Measurements from ENCODE around the gene CRMP1. TPM values are rescaled to one million over a fixed set of nuclear protein-coding genes. Genes with fewer than 3 reads are reported as not detected.
"Not testable (repeated sequence)": the region's sequence is repeated elsewhere in the genome, so short reads cannot be mapped to it uniquely, and the experiment has no call there.

CRMP1 gene
- total RNA-seq, 1 experiment from 2014 or later: 0.05 TPM

DNA sequence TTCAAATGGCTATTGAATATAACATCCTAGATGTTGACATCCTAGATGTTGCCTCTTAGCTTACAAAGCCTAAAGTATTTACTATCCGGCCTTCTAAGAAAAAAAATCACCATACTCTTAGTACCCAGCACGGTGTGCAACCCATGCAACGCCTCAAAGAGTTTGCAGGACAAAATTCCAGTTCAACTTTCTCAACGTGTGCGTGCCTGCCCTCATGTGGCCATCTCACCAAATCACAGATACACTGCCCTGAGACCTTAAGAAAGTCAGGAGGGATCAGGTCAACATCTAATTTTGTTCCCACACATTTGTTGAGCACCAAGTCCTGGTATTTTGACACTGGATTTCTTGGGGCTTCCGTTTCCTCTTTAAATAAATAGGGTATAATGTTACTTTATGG lies 68.3 kb downstream of the CRMP1 start:
- DNase-seq (ENCODE audit: low read depth): peak; percentile 35

DNA sequence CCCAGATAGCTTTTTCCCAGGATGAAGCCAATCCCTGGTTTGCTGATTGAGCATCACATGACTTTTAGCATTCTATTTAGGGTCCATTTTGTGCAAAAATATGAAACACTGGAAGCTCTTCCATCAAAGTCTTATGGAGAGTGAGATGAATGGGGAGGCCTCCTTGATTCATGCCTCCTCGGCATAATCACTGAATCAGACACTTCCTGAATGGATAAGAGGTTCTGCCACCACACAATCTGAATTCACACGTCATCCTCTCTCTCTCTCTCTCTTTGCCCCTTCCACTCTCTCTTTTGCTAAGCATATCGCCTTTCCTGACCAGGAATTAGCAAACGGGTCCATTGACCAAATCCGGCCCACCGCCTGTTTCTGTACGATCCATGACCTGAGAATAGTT lies 68.7 kb downstream of the CRMP1 start:
- peak; percentile 36 for DNase-seq (ENCODE audit: low read depth)

DNA sequence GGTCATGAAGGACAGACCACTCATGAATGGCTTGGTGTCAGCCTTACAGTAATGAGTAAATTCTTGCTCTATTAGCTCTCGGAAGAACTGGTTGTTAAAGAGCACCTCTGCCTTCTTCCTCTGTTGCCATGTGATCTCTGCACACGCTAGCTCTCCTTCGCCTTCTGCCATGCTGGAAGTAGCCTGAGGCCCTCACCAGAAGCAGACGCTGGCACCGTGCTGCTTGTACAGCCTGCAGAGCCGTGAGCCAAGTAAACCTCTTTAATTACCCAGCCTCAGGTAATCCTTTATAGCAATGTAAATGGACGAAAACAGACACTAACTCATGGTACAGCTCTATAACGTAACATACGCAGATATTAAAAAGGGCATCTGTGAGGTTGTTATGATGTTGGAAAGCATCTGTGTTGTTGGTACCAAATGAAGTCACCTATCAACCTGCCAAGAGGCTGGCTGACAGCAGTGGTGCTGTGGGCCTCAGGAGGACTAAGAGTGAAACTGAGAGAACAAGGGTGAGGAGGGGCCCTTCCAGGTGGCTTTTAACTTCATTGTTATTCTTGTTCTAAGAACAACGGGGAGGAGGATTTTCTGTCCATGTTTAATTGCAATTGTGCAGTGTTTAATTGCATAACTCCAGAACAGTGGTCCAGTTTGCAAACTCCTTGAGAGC lies 69.2 kb downstream of the CRMP1 start:
- DNase-seq (ENCODE audit: low read depth): no peak

DNA sequence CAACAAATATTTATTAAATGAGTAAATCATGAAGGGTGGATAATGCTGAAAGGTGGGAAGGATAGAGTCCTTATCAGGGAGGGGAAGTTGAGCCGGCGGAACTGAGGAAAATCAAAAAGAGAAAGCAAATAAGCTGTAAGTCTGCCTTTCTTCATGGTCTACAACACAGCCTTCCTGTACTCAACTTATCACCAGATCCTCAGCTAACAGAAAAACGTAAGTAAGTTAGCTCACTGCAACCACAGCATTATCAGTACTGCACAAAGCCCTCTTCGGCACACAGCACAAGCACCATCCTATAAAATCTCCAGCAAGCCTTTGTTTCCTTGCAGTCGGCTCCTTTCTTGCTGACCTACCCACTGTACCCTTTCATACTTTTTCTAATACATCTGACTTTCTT lies 70.3 kb downstream of the CRMP1 start:
- DNase-seq (ENCODE audit: low read depth): no peak

DNA sequence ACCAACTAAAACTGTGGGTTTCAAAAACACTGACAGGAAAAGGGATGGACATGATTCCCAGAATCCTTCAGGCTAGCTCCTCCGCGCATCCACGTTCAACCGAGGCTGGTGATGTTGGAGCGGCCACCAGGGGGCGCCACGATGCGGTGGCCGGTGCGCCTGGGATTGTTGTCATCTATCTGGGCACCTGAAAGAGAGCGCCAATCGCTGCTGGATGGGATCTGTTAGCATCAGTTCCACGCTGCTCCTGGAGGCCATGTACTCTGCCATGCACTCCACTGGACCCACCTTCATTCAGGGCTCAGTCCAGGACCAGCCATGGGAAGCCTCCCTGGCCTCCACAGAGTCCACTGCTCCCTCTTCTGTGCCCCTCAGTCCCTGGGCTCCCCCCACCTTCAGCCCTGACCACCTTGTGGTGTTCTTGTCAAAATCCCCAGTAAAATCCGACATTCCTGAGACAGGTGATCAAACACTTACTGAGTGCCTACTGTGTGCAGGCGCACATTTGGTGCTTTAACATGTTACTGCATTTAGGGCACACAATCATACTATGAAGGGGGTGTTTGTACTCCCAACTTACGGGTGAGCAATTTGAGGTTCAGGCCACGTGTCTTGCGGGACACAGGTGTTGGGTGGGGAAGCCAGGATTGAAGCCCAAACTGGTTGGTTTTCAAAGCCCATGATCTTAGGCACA lies 71.1 kb downstream of the CRMP1 start:
- DNase-seq (ENCODE audit: low read depth): no peak

DNA sequence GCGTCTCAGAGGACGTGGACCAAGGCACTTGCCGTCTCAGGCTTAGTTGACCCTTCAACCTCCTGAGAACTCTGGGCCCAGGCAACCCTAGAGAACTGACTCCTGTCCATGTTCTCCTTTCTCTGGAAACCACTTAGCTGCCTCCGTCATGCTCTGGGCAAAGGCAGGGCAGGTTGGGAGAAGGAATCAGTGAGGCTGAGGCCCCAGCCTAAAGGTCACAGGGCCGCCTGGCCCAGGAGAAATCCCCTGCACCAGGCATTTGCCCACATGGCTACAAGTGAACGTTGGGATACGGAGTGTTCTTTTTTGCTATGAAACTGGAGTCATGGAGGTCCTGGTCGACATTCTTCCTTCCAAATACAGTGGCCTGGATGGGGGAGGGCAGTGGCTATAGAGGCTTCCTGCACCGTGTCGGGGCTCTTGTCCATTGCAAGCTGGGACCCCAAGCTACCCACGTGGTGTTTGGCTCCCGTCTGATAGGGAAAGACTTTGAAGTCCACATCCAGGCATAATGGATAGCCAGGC lies 76.0 kb downstream of the CRMP1 start:
- no peak for DNase-seq (ENCODE audit: low read depth)

DNA sequence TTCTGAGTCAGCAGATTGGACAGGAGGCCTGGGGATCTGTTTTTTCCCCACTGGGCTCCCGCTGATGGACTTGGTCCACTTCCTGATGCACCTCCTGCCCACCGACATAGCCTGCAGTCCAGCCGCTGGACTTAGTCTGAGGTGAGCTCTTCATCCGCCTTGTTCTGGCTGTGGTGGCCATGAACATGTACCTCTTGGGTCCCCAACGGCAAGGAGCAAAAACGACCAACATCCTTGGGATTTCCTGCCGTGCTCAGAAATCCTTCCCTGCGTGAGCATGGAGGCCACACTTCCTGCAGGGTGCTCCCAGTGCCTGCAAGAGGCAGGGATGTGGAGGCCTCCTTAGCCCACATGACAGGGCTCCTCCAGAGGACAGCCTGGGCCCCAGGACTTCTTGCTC lies 76.8 kb downstream of the CRMP1 start:
- DNase-seq (ENCODE audit: low read depth): no peak

DNA sequence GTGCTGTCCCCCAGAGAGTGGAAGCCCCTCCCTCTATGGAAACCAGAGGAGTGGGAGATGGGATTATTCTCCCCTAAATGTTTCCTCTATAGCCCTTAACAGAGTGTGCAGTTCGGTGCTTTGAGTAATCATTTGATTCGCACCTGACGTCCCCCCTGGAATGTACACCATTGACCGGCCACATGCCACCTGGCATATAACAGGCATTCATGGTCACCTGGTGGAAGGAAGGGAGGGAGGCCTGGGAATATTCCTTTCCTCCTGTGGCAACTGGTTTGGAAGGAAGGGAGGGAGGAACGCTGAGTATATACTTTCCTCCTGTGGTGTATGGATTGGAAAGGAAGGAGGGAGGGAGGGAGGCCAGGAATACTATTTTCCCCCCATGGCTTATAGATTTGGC lies 77.2 kb downstream of the CRMP1 start:
- no peak for DNase-seq (ENCODE audit: low read depth)

DNA sequence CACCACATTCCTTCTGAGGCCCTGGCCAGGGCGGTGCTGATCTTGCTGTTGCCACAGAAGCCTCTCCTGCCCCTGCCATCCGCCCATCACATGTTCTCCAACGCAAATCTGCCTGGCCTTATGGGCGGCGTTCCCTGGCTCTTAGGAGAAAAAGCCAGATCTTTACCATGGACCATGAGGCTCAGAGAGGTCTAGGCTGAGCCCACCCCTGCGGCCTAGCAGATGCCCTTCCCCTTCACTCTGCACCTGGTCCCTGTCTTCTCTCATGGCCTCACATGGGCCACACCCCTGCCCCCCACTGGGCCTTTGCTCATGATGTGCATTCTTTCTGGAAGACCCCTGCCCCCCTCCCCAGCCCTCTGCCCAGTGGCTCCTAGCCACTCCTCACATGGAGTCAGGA lies 78.5 kb downstream of the CRMP1 start:
- DNase-seq (ENCODE audit: low read depth): no peak

DNA sequence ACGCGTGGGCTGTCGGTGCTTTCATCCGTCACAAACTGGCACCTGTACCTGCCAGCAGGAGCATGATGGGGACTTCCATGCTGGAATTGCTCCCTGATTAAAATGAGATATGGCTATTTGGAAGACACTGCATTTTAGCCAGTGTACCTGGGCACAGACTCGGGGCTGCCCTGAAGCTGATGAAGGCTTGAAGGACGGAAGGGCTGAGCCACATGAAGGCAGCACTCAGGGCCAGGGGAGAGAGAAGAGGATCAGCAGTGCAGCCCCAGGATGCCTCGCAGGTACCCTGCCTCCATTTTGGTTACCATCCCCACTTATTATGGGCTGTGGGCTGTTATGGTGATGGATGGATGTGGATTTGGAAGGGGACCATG lies 79.0 kb downstream of the CRMP1 start:
- DNase-seq (ENCODE audit: low read depth): no peak

DNA sequence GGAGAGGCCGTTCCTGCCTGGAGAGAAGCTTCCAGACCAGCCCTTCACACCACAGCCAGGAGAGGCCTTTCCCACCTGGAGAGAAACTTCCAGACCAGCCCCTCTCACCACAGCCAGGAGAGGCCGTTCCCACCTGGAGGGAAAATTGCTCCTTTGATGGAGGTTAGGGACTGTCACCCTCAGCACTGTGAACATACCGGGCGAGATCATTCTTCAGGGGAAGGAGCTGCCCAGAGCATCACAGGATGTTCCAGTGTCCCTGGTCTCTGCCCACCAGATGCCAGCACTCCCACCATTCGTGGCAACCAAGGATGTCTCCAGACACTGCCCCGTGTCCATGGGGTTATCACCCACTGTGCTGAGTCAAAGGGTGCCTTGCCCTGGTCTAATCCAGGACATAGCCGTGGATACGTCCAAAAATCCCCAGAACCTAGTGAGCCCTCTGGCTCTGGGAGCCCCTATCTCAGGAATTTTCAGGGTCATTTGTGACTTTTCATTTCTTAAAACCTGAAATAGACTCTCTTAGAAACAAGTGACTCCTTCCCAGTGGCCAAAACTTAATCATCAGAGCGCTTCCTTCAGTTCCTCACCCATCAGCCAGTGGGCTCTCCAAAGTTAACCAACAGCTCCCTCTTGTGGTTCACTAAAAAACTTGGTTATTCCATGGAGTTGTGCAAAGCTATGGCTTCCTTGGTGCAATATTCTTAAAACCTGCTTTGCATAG lies 80.2 kb downstream of the CRMP1 start:
- DNase-seq (ENCODE audit: low read depth): peak; percentile 49

DNA sequence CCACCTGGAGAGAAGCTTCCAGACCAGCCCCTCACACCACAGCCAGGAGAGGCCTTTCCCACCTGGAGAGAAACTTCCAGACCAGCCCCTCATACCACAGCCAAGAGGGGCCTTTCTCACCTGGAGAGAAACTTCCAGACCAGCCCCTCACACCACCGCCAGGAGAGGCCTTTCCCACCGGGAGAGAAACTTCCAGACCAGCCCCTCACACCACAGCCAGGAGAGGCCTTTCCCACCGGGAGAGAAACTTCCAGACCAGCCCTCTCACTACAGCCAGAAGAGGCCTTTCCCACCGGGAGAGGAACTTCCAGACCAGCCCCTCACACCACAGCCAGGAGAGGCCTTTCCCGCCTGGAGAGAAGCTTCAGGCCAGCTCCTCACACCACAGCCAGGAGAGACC lies 80.8 kb downstream of the CRMP1 start:
- DNase-seq (ENCODE audit: low read depth): not testable (repeated sequence)

DNA sequence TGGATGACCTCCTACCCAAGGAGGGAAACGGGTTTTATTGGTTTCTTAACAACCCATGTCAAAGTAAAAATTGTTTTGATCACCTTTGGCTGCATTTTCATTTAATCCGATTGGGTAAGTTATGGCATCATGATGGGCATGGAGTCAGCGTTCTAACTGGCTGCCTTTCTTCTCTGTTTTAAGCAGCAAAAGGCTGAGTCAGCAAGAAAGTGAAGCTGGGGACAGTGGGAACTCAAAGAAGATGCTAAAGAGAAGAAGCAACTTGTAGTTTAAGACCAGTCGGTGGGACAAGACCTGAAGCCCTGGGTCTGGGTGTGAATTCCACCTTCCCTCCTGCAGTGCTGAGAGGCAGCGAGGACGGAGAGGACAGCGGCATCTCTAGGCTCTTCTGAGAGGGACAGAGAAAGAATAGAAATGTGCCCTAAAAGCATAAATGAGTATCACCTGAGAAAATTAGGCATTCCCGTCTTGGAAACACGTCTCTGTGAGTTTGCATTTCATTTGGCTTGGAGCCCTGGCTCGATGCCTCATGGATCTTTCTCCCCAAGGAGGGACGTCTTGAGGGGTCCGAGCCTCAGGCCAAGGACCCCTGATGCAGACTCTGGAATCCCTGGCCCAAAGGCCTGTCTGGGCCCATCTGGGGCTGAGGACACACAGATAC lies 82.0 kb downstream of the CRMP1 start:
- DNase-seq (ENCODE audit: low read depth): no peak

DNA sequence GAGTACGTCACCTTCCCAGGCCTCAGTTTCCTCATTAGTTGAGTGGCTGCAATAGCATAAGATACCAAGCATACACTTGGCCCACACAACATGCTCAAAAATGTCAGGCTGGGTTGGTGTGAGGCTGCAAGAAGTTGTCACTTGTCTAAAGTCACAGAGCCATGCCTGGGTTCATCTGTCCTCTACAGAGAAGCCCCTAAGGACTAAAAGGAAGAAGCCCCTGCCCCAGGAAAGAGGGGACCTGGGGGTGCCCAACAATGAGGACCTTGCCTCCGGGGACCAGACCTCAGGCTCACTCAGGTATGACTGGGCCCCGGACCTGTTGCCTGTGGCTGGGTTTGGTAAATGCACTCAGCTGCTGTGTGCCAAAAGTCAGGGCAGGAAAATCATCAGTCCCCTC lies 82.7 kb downstream of the CRMP1 start:
- DNase-seq (ENCODE audit: low read depth): no peak

DNA sequence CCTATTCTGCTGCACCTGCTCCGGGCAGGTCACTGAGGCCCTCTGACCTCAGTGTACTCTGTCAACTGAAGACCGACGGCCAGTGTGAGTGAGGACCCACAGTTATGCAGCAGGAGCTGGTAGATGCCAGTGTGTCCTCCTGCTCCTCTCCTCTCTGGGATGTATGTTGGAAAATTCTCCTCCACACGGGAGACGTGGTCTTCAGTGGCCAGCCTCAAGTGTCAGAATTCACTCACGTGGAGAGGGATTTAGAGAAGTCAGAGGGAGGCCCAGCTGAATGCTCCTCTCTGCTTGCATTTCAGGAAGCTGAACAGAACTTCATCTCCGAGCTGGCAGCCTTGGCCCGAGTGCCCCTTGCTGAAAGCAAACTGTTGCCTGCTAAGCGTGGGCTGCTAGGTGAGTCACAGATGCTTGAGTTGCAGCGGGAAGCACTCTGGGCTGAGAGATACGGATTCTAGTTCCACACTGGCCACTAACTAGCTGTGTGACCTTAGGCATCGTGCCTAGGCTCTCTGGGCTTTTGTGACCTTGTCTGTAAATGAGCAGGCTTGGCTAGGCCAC lies 83.6 kb downstream of the CRMP1 start:
- no peak for DNase-seq (ENCODE audit: low read depth)

DNA sequence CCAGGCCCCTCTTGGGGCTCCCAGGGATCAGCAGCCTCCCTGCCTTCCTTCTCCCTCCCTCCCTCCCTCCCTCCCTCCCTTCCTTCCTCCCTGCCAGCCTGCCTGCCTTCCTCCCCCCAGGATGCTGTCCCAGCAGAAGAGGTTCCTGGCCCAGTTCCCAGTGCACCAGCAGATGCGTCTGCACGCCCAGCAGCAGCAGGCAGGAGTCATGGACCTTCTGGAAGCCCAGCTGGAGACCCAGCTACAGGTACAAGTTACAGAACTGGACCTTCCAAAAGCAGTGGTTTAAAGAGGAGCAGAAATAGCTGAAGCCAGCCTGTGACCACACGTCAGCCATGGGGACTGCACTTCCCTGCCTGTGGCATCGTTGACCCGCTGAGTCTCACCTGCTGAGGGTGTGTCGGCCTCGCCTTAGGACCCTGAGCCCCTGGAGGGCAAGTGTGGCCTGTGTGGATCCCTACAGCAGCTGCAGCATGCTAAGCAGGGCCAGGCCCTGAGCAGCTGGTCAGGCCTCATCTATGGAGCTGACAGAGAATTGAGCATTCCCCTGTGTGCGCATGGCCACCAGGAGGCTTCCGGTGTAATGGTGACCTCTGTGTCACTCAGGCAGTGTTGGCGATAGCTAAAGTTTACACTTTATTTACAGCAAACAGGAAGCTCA lies 84.7 kb downstream of the CRMP1 start:
- DNase-seq (ENCODE audit: low read depth): no peak

DNA sequence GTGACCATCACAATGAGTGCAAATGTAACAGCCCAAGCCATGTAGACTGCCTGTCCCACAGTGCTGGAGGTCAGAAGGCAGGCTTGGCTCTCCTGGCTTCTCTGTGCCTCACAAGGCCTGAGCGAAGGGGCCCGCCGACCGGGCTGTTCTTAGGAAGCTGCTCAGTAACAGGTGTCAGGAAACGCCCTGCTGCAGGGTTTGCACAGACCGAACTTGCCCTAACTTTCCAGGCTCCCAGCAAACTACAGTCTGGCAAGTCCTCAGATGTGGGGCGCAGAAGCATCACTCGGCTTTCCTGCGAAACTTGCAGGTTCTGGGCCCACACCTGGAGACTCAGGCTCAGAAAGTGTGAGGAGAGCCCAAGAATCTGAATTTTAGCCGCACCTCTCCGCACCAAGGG lies 87.6 kb downstream of the CRMP1 start:
- no peak for DNase-seq (ENCODE audit: low read depth)

DNA sequence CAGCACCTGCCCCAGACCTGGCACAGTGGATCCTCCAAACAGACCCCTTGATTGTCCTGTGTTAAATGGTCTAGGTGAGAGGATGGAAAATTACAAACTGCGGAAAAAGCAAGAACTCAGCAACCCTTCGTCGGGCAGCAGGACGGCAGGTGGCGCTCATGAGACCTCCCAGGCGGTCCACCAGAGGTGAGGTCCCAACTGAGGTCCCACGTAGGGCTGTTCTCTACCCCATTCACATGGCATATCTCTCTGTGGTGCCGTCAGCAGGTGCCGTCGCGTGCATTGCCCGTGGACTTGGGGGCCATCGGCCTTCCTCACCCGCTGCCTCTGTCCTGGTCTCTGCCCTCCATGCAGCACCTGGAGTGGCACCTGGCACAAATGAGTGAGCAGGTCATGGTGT lies 88.2 kb downstream of the CRMP1 start:
- DNase-seq (ENCODE audit: low read depth): no peak

DNA sequence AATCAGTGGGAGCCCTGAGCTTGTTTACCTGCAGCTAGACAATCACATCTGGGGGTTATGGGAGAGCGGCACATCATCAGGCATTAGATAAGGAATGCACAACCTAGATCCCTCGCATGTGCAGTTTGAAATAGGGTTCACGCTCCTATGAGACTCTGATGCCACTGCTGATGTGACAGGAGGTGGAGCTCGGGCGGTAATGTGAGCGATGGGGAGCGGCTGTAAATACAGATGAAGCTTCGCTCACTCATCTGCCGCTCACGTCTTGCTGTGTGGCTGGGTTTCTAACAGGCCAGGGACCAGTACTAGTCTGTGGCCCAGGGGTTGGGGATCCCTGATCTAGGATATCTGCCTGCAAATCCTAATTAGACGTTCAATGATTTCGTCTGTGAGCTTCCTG lies 90.3 kb downstream of the CRMP1 start:
- DNase-seq (ENCODE audit: low read depth): no peak

DNA sequence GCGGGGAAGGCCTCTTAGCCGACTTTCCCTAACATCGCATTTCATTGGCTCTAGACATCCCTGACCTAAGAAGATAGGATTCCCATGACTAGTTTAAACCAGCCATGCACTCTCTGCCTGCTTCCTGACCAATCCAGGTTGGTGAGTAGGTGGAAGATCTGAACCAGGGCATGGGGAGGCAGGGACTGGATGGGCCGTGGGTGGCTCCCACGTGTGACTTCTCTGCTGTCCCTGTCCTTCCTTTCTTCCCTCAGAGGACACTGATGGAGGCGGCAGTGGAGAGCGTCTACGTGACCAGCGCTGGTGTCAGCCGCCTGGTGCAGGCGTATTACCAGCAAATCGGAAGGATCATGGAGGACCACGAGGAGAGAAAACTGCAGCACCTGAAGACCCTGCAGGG lies 91.2 kb downstream of the CRMP1 start:
- no peak for DNase-seq (ENCODE audit: low read depth)

DNA sequence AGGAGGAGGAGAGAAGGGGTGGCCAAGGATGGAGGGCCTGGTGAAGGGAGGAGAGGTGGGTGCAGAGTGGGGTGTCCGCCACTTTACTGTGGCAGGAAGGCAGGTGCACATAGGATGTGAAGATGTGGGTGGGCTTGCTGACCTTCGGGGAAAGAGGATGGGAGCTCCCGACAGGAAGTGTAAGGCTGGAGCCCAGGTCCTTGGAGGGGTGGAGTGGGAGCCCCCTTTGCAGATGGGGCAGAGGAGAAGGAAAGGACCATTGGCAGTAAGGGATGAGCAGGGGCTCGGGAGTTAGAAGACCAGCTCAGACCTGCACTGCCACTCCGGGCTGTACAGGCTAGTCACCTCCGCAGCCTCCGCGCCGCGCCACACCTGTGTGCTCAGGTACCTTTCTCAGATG lies 92.4 kb downstream of the CRMP1 start:
- DNase-seq (ENCODE audit: low read depth): no peak
